ENCODE data around the gene LUM. TPM values are rescaled to one million over a fixed set of nuclear protein-coding genes. Genes with fewer than 3 reads are reported as not detected.

The LUM gene
- total and polyA plus RNA-seq, 3 donors from 2014 or later, result 8.3 to 213 (median 17.5) TPM

- no peaks in the 10 kb centered on the region for H3K9me3 ChIP-seq
- no peaks in the 10 kb centered on the region for H3K27me3 ChIP-seq
- H3K36me3 ChIP-seq (ENCODE audit: low read depth, missing control alignments), result no peaks in the 10 kb centered on the region
- no peaks in the 10 kb centered on the region for H3K4me1 ChIP-seq
- WGBS, 2 donors, result 92 to 96% methylated on average over 3 of the region's 3 CpGs
- no peak overlapping the region for H3K27ac ChIP-seq
- intact Hi-C loops (cut with DNase I; ENCODE audit: low total_unique reads), result no loop called here
- H3K4me3 ChIP-seq, result no peak overlapping the region
- TF ChIP-seq POLR2A (IDR thresholded peaks at IDR 0.05), result no peak
- TF ChIP-seq, protein P1, sequence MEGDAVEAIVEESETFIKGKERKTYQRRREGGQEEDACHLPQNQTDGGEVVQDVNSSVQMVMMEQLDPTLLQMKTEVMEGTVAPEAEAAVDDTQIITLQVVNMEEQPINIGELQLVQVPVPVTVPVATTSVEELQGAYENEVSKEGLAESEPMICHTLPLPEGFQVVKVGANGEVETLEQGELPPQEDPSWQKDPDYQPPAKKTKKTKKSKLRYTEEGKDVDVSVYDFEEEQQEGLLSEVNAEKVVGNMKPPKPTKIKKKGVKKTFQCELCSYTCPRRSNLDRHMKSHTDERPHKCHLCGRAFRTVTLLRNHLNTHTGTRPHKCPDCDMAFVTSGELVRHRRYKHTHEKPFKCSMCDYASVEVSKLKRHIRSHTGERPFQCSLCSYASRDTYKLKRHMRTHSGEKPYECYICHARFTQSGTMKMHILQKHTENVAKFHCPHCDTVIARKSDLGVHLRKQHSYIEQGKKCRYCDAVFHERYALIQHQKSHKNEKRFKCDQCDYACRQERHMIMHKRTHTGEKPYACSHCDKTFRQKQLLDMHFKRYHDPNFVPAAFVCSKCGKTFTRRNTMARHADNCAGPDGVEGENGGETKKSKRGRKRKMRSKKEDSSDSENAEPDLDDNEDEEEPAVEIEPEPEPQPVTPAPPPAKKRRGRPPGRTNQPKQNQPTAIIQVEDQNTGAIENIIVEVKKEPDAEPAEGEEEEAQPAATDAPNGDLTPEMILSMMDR (IDR thresholded peaks at IDR 0.05), result no peak
- no peak for DNase-seq
Measured at GRCh38 chr12:91065396-91065795, 45.9 kb downstream of the LUM start.

DNA sequence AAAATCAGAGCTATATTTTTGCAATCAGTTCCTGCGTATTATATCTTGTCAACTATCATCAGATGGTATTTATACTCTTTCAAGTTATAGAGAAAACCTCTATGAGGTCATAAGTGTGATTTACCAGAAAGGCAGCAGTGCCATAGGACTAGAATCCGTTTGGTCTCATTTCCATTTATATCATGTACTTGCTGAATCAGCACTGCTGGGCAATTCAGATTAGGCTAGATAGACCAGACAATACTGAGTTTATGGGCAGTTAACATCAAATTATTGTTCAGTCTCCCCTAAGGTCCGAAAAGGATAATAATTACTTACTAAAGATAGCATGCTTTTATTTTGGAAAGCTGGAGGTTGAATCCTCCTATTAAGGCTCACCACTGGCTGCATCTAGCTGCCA, 46.7 kb downstream of the LUM start:
- TF ChIP-seq, protein P1 (IDR thresholded peaks at IDR 0.05), result no peak
- no peak for TF ChIP-seq POLR2A (IDR thresholded peaks at IDR 0.05)
- no peak for DNase-seq
- WGBS, 2 donors, result 90 to 97% methylated on average over 3 of the region's 3 CpGs
- no peak overlapping the region for H3K4me3 ChIP-seq
- H3K27me3 ChIP-seq, result no peaks in the 10 kb centered on the region
- no peak overlapping the region for H3K27ac ChIP-seq
- no peaks in the 10 kb centered on the region for H3K4me1 ChIP-seq
- intact Hi-C loops (cut with DNase I; ENCODE audit: low total_unique reads), result no loop called here
- H3K36me3 ChIP-seq (ENCODE audit: low read depth, missing control alignments), result no peaks in the 10 kb centered on the region
- H3K9me3 ChIP-seq, result no peaks in the 10 kb centered on the region

DNA sequence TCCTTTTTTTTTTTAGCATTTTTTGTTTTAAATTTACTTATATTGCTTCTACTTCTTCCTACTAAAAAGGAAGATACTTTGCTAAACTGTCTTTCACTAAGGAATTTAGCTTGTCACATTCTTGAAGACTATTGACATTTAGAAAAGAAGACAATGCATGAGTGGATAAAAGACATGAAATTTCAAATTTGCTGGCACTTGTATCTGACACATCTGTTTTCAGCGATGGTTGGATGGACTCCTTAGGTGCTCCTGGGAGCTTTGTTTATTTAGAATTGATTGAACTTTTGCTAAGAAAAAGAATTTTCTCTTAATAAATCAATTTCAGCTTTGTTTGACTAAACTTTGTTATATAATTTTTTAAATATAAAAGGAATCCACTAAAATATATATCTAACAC, 50.2 kb downstream of the LUM start:
- no peaks in the 10 kb centered on the region for H3K36me3 ChIP-seq (ENCODE audit: low read depth, missing control alignments)
- 88 to 89% methylated on average over 1 of the region's 1 CpG for WGBS, 2 donors
- no peak overlapping the region for H3K4me3 ChIP-seq
- no peaks in the 10 kb centered on the region for H3K9me3 ChIP-seq
- TF ChIP-seq POLR2A (IDR thresholded peaks at IDR 0.05), result no peak
- TF ChIP-seq, protein P1 (IDR thresholded peaks at IDR 0.05), result no peak
- H3K4me1 ChIP-seq, result no peaks in the 10 kb centered on the region
- DNase-seq, result no peak
- intact Hi-C loops (cut with DNase I; ENCODE audit: low total_unique reads), result no loop called here
- no peaks in the 10 kb centered on the region for H3K27me3 ChIP-seq
- no peak overlapping the region for H3K27ac ChIP-seq

GRCh38 chr12:91059211-91059610, 52.1 kb downstream of the LUM start:
- intact Hi-C loops (cut with DNase I; ENCODE audit: low total_unique reads), result no loop called here
- no peak overlapping the region for H3K4me3 ChIP-seq
- no peak overlapping the region for H3K27ac ChIP-seq
- no peaks in the 10 kb centered on the region for H3K4me1 ChIP-seq
- H3K9me3 ChIP-seq, result no peaks in the 10 kb centered on the region
- H3K27me3 ChIP-seq, result no peaks in the 10 kb centered on the region
- TF ChIP-seq POLR2A (IDR thresholded peaks at IDR 0.05), result no peak
- DNase-seq, result no peak
- no peaks in the 10 kb centered on the region for H3K36me3 ChIP-seq (ENCODE audit: low read depth, missing control alignments)

DNA sequence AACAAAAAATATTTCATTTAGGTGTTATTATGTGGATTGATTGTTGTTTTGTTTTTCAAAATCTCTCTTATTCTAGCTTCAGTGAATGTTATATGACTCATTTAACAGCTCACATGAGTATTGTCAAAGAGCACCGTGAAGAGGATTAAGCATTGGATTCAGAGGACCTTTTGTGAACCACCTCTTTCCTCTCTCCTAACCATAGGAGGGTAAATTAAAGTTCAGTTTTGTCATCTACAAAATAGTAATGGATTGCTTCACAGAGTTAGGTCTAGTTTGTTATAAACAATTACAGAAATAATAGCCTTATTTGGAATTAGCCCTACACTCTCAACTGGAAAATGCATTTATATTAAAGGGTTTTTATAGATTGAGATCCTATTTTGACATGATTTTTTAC, 52.5 kb downstream of the LUM start:
- H3K4me3 ChIP-seq, result no peak overlapping the region
- no peaks in the 10 kb centered on the region for H3K9me3 ChIP-seq
- no peak for TF ChIP-seq POLR2A (IDR thresholded peaks at IDR 0.05)
- TF ChIP-seq, protein P1 (IDR thresholded peaks at IDR 0.05), result no peak
- DNase-seq, result no peak
- intact Hi-C loops (cut with DNase I; ENCODE audit: low total_unique reads), result no loop called here
- no peak overlapping the region for H3K27ac ChIP-seq
- 76 to 84% methylated on average over 1 of the region's 1 CpG for WGBS, 2 donors
- H3K27me3 ChIP-seq, result no peaks in the 10 kb centered on the region
- no peaks in the 10 kb centered on the region for H3K36me3 ChIP-seq (ENCODE audit: low read depth, missing control alignments)
- H3K4me1 ChIP-seq, result no peaks in the 10 kb centered on the region

All from testis (tissue), 3 donors.